ENCODE measurements around the gene TUBA1C.
A peak's percentile ranks its signal among the peaks of the same experiment; 100 is the strongest.
"Not testable (repeated sequence)": the region's sequence is repeated elsewhere in the genome, so short reads cannot be mapped to it uniquely, and the experiment has no call there.

TUBA1C gene

GRCh38 chr12:49257508-49258184, 7.2 kb upstream of the TUBA1C start:
- not testable (repeated sequence) for H3K27me3 ChIP-seq (replicated peaks; ENCODE audit: control insufficient read depth, insufficient read depth, low read length); DNase-seq (ENCODE audit: low read depth); H3K9me3 ChIP-seq (ENCODE audit: control insufficient read depth, low read length); H3K36me3 ChIP-seq (ENCODE audit: control insufficient read depth, insufficient read depth, low read length, severe bottlenecking); H3K9ac ChIP-seq (ENCODE audit: low read length); H3K4me3 ChIP-seq (ENCODE audit: low read length)
- peaks cover 39% of the 10 kb centered on the region for H3K4me1 ChIP-seq (ENCODE audit: control insufficient read depth, insufficient read depth, low read length)

GRCh38 chr12:49259452-49259851, 5.4 kb upstream of the TUBA1C start:
- peaks cover 36% of the 10 kb centered on the region for H3K4me1 ChIP-seq (ENCODE audit: control insufficient read depth, insufficient read depth, low read length)
- H3K9ac ChIP-seq (ENCODE audit: low read length), result peak overlapping the region; percentile 77
- H3K9me3 ChIP-seq (ENCODE audit: control insufficient read depth, low read length), result no peaks in the 10 kb centered on the region
- DNase-seq (ENCODE audit: low read depth), result no peak
- no peaks in the 10 kb centered on the region for H3K36me3 ChIP-seq (ENCODE audit: control insufficient read depth, insufficient read depth, low read length, severe bottlenecking)
- no peak overlapping the region for H3K4me3 ChIP-seq (ENCODE audit: low read length)
- no peaks in the 10 kb centered on the region for H3K27me3 ChIP-seq (replicated peaks; ENCODE audit: control insufficient read depth, insufficient read depth, low read length)

DNA sequence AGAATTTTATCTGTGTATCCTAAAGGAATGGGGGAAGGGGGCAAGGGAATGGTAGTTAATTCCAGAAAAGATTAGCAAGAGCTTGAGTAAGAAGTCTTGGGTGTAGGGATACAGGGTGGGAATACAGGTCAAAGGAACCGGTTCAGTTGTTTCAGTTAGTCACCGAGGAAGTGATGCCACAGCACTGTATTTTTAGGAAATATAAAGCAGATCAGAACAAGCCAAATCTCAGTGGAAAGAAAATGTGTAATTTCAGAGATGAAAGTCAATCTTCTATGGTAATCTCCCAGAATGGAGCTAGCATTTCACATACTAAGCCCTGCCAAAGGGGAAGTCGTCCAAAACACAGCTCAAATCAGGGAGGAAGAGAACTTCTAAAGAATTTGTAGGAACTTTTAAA, 4.7 kb upstream of the TUBA1C start:
- H3K9me3 ChIP-seq (ENCODE audit: control insufficient read depth, low read length), result no peaks in the 10 kb centered on the region

DNA sequence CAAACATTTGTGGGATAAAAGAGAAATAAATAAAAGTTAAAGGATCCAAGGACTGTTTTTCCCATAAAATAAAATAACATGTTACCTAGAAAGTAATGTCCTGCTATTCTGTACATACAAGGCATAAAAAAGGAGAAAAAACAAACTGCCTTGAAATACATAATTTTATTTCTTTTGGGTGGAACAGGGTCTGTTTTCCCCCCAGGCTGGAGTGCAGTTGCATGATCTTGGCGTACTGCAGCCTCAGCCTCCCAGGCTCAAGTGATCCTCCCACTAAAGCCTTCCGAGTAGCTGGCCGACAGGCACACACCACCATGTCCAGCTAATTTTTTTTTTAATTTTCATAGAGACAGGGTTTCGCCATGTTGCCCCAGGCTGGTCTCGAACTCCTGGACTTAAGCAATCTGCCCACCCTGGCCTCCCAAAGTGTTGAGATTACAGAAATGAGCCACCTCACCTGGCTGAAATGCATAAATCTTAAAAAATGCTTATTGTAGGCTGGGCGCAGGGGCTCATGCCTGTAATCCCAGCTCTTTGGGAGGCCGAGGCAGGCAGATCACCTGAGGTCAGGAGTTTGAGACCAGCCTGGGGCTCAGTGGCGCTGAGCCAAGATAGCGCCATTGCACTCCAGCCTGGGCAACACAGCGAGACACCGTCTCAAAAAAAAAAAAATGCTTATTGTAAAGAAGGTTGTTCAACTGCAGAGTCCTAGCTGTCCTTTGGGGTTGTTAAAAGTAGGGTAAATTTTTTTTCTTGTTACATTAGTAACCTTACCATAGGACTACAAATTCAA, 4.1 kb upstream of the TUBA1C start:
- Histone ChIP-seq H3K36me3 (ENCODE audit: control insufficient read depth, insufficient read depth, low read length, severe bottlenecking) (no peaks in the 10 kb centered on the region), H3K4me1 (ENCODE audit: control insufficient read depth, insufficient read depth, low read length) (peaks cover 36% of the 10 kb centered on the region), H3K9ac (ENCODE audit: low read length) (peak overlapping the region; percentile 77), H3K9me3 (ENCODE audit: control insufficient read depth, low read length) (no peaks in the 10 kb centered on the region), H3K4me3 (ENCODE audit: low read length) (peak overlapping the region; percentile 63), H3K27me3 (replicated peaks; ENCODE audit: control insufficient read depth, insufficient read depth, low read length) (no peaks in the 10 kb centered on the region)
- DNase-seq (ENCODE audit: low read depth), result no peak

More for the DNA sequence above, 4.7 kb upstream of the TUBA1C start:
- Histone ChIP-seq H3K9ac (ENCODE audit: low read length) (peak overlapping the region; percentile 77), H3K27me3 (replicated peaks; ENCODE audit: control insufficient read depth, insufficient read depth, low read length) (no peaks in the 10 kb centered on the region), H3K4me1 (ENCODE audit: control insufficient read depth, insufficient read depth, low read length) (peaks cover 36% of the 10 kb centered on the region), H3K36me3 (ENCODE audit: control insufficient read depth, insufficient read depth, low read length, severe bottlenecking) (no peaks in the 10 kb centered on the region), H3K4me3 (ENCODE audit: low read length) (peak overlapping the region; percentile 63)
- peak; percentile 71 for DNase-seq (ENCODE audit: low read depth)

DNA sequence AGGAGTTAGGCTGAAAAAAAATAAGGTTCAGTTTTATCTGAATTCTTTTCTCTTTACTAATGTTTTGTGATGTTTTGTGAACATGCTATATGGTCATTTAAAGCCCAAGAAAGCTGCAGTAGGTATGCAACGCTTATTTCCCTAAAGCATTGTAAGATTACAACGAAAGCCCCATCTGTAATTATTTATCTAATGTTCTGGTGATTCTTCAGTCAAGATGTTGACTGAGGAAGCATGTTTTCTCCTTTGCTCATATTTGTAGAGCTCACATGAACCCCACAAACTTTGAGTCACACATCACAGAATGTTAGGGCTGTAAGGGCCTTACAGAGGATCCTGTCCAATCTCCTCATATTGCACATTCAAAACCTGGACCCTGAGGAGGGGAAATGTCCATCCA, 3.2 kb upstream of the TUBA1C start:
- Histone ChIP-seq H3K27me3 (replicated peaks; ENCODE audit: control insufficient read depth, insufficient read depth, low read length) (no peaks in the 10 kb centered on the region), H3K9me3 (ENCODE audit: control insufficient read depth, low read length) (no peaks in the 10 kb centered on the region), H3K4me3 (ENCODE audit: low read length) (no peak overlapping the region), H3K9ac (ENCODE audit: low read length) (peak overlapping the region; percentile 64), H3K36me3 (ENCODE audit: control insufficient read depth, insufficient read depth, low read length, severe bottlenecking) (peaks cover 2% of the 10 kb centered on the region), H3K4me1 (ENCODE audit: control insufficient read depth, insufficient read depth, low read length) (peaks cover 42% of the 10 kb centered on the region)
- peak; percentile 49 for DNase-seq (ENCODE audit: low read depth)

GRCh38 chr12:49263400-49263763, 1.5 kb upstream of the TUBA1C start:
- no peak overlapping the region for H3K9ac ChIP-seq (ENCODE audit: low read length)
- no peak for DNase-seq (ENCODE audit: low read depth)
- peaks cover 15% of the 10 kb centered on the region for H3K36me3 ChIP-seq (ENCODE audit: control insufficient read depth, insufficient read depth, low read length, severe bottlenecking)
- H3K9me3 ChIP-seq (ENCODE audit: control insufficient read depth, low read length), result no peaks in the 10 kb centered on the region
- H3K4me3 ChIP-seq (ENCODE audit: low read length), result peak overlapping the region; percentile 96
- no peaks in the 10 kb centered on the region for H3K27me3 ChIP-seq (replicated peaks; ENCODE audit: control insufficient read depth, insufficient read depth, low read length)
- H3K4me1 ChIP-seq (ENCODE audit: control insufficient read depth, insufficient read depth, low read length), result peaks cover 58% of the 10 kb centered on the region

DNA sequence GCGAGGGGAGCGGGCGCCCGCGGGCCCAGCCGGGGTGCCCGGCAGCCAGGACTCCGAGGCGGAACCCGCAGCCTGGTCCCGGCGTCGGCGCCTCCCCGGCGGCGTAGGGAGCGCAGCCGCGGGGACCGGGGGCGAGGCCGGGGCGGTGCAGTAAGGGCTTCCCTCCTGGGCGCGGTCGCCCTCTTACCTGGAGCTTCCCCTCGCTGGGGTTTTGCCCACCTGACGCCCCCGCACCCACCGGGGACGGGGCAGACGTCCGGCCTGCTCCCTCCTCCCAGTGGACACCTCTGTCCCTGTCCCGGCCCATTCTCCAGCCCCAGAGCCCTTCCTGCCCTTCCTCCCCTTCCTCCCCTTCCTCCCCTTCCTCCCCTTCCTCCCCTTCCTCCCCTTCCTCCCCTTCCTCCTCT, 413 bp upstream of the TUBA1C start:
- peak; percentile 69 for DNase-seq (ENCODE audit: low read depth)
- H3K36me3 ChIP-seq (ENCODE audit: control insufficient read depth, insufficient read depth, low read length, severe bottlenecking), result peaks cover 17% of the 10 kb centered on the region
- H3K27me3 ChIP-seq (replicated peaks; ENCODE audit: control insufficient read depth, insufficient read depth, low read length), result no peaks in the 10 kb centered on the region
- H3K4me3 ChIP-seq (ENCODE audit: low read length), result peak overlapping the region; percentile 96
- no peaks in the 10 kb centered on the region for H3K9me3 ChIP-seq (ENCODE audit: control insufficient read depth, low read length)
- H3K9ac ChIP-seq (ENCODE audit: low read length), result peak overlapping the region; percentile 99
- peaks cover 64% of the 10 kb centered on the region for H3K4me1 ChIP-seq (ENCODE audit: control insufficient read depth, insufficient read depth, low read length)

DNA sequence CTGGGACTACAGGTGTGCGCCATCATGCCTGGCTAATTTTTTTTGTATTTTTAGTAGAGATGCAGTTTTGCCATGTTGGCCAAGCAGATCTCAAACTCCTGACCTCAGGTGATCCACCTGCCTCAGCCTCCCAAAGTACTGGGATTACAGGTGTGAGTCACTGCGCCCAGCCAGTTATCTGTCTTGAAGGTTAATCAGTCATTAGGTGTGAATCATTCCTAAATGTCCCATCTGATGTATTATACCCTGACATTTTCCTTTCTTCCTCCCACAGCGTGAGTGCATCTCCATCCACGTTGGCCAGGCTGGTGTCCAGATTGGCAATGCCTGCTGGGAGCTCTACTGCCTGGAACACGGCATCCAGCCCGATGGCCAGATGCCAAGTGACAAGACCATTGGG, 4.3 kb downstream of the TUBA1C start:
- peak overlapping the region; percentile 96 for H3K4me3 ChIP-seq (ENCODE audit: low read length)
- not testable (repeated sequence) for H3K9ac ChIP-seq (ENCODE audit: low read length); H3K27me3 ChIP-seq (replicated peaks; ENCODE audit: control insufficient read depth, insufficient read depth, low read length); H3K9me3 ChIP-seq (ENCODE audit: control insufficient read depth, low read length); DNase-seq (ENCODE audit: low read depth)
- H3K36me3 ChIP-seq (ENCODE audit: control insufficient read depth, insufficient read depth, low read length, severe bottlenecking), result peaks cover 60% of the 10 kb centered on the region
- peaks cover 59% of the 10 kb centered on the region for H3K4me1 ChIP-seq (ENCODE audit: control insufficient read depth, insufficient read depth, low read length)

DNA sequence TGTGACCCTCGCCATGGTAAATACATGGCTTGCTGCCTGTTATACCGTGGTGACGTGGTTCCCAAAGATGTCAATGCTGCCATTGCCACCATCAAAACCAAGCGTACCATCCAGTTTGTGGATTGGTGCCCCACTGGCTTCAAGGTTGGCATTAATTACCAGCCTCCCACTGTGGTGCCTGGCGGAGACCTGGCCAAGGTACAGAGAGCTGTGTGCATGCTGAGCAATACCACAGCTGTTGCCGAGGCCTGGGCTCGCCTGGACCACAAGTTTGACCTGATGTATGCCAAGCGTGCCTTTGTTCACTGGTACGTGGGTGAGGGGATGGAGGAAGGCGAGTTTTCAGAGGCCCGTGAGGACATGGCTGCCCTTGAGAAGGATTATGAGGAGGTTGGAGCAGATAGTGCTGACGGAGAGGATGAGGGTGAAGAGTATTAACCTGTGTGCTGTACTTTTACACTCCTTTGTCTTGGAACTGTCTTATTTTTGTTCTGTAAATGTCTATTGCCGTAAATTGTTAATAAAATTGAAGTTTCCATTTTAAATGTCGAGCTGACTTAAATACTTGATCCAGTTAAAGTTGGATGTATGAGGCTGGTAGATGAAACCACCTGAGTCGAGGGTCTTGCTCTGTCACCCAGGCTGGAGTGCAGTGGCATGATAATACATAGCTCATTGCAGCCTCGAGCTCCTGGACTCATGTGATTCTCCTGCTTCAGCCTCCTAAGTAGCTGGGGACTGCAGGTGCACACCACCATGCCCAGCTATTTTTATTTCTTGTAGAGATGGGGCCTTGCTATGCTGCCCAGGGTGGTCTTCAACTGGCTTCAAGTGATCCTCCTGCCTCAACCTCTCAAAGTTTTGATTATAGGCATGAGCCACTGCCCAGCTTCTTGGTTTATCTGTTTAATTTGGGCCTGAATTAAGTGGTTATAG, 8.2 kb downstream of the TUBA1C start:
- Histone ChIP-seq H3K27me3 (replicated peaks; ENCODE audit: control insufficient read depth, insufficient read depth, low read length) (no peaks in the 10 kb centered on the region), H3K9ac (ENCODE audit: low read length) (no peak overlapping the region), H3K36me3 (ENCODE audit: control insufficient read depth, insufficient read depth, low read length, severe bottlenecking) (peaks cover 46% of the 10 kb centered on the region), H3K4me1 (ENCODE audit: control insufficient read depth, insufficient read depth, low read length) (peaks cover 39% of the 10 kb centered on the region), H3K4me3 (ENCODE audit: low read length) (no peak overlapping the region), H3K9me3 (ENCODE audit: control insufficient read depth, low read length) (no peaks in the 10 kb centered on the region)
- DNase-seq (ENCODE audit: low read depth), result no peak

DNA sequence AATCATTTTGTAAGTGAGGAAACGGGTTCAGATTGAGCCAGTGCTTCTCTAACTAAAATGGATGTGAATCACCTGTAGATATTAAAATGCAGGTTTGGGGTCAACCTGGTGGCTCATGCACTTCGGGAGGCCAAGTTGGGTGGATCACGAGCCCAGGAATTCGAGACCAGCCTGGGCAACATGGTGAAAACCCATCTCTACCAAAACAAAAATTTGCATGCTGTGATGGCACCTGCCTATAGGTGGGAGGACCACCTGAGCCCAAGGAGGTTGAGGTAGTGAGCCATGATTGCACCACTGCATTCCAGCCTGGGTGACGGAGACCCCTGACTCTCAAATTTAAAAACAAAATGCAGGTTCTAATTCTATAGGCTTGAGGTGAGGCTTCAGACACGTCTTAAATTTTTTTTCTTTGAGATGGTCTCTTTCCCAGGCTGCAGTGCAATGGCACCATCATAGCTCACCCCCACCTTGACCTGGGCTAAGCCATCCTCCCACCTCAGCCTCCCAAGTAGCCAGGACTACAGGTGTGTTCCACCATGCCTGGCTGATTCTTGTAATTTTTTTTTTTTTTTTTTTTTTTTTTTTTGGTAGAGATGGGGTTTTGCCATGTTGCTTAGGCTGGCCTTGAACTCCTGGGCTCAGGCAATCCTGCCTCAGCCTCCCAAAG, 9.0 kb downstream of the TUBA1C start:
- DNase-seq (ENCODE audit: low read depth), result no peak
- H3K36me3 ChIP-seq (ENCODE audit: control insufficient read depth, insufficient read depth, low read length, severe bottlenecking), result peaks cover 46% of the 10 kb centered on the region

More for the DNA sequence above, 9.0 kb downstream of the TUBA1C start:
- Histone ChIP-seq H3K27me3 (replicated peaks; ENCODE audit: control insufficient read depth, insufficient read depth, low read length) (no peaks in the 10 kb centered on the region), H3K9ac (ENCODE audit: low read length) (no peak overlapping the region), H3K9me3 (ENCODE audit: control insufficient read depth, low read length) (no peaks in the 10 kb centered on the region), H3K4me1 (ENCODE audit: control insufficient read depth, insufficient read depth, low read length) (peaks cover 31% of the 10 kb centered on the region), H3K4me3 (ENCODE audit: low read length) (no peak overlapping the region)

All from adipocyte (in vitro differentiated cells).